Lower lobe of right lung (tissue), 2 donors: Measurements from ENCODE around the gene DOK7. TPM values are rescaled to one million over a fixed set of nuclear protein-coding genes. Genes with fewer than 3 reads are reported as not detected.

Experiments used
- ATAC-seq, 2 donors: fragments of 200-7000 bp; cut with Tn5 transposase; one replicate each; pipeline ENCODE4 v1.9.1; 2020 to 2022; ENCODE audit warnings: mild to moderate bottlenecking in 2 of 2, moderate library complexity in 2 of 2
- DNase-seq: peaks from one replicate; pipeline ENCODE4 v3.0.0-alpha.2; 2020
- H3K27ac ChIP-seq: fragments of 200-600 bp; one replicate; pipeline ENCODE4 v1.8.0; 2022
- H3K27me3 ChIP-seq: fragments of 200-600 bp; one replicate; pipeline ENCODE4 v1.8.0; 2022; ENCODE audit warnings: low read depth
- H3K36me3 ChIP-seq: fragments of 200-600 bp; one replicate; pipeline ENCODE4 v1.8.0; 2022; ENCODE audit warnings: mild to moderate bottlenecking
- H3K4me1 ChIP-seq: fragments of 200-600 bp; one replicate; pipeline ENCODE4 v1.8.0; 2022
- H3K4me3 ChIP-seq: fragments of 200-600 bp; one replicate; pipeline ENCODE4 v1.8.0; 2022; ENCODE audit warnings: mild to moderate bottlenecking
- H3K9me3 ChIP-seq: fragments of 200-600 bp; one replicate; pipeline ENCODE4 v1.8.0; 2022
- intact Hi-C: fragments of 100-400 bp; cut with DNase I; formaldehyde crosslinking; loops from one replicate; pipeline ENCODE4 v1.11.0; 2022
- total RNA-seq: library from RNA; stranded (reverse); fragmentation: NEBNext Ultra II Directional; extraction: Animal tissue kit (Norgen Biotek cat#: 25700); gene quantifications from one replicate; pipeline ENCODE4 v1.2.1, GENCODE V29; 2021
- TF ChIP-seq, protein P1 (sequence below): fragments of 200-600 bp; IDR thresholded peaks from one replicate; pipeline ENCODE4 v1.8.0; 2022; ENCODE audit warnings: antibody characterized with exemption, mild to moderate bottlenecking
- donor health status: DM: no; HTN: yes; CAD: no; lungs with severe emphysema.

DOK7 gene
- total RNA-seq, 1 donor from 2014 or later, result 4.0 TPM

DNA sequence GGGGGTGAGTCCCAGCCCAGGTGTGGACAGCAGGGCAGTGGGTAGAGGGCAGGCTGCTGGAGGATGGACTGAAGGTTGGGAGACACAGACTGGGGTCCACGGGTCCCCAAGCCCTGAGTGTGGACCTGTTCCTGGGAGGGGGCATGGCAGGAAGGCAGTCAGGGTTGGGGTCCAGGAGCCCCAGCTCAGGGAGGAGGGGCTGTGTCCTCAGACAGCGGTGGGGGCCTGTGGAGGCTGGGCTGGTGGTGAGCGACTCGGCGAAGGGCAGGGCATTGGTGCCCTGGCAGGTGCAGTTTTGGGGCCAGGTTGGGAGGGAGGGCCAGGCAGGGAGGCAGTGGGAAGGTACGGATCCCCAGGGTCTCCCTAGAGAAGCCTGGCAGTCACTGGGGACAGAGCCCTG lies 34.0 kb downstream of the DOK7 start:
- Histone ChIP-seq H3K9me3 (no peaks in the 10 kb centered on the region), H3K4me1 (no peaks in the 10 kb centered on the region), H3K27me3 (peaks cover 36% of the 10 kb centered on the region), H3K4me3 (no peak overlapping the region), H3K36me3 (peaks cover 9% of the 10 kb centered on the region), H3K27ac (no peak overlapping the region)
- intact Hi-C loops, result no loop called here
- no peak for DNase-seq
- no peak for ATAC-seq
- TF ChIP-seq, protein P1, sequence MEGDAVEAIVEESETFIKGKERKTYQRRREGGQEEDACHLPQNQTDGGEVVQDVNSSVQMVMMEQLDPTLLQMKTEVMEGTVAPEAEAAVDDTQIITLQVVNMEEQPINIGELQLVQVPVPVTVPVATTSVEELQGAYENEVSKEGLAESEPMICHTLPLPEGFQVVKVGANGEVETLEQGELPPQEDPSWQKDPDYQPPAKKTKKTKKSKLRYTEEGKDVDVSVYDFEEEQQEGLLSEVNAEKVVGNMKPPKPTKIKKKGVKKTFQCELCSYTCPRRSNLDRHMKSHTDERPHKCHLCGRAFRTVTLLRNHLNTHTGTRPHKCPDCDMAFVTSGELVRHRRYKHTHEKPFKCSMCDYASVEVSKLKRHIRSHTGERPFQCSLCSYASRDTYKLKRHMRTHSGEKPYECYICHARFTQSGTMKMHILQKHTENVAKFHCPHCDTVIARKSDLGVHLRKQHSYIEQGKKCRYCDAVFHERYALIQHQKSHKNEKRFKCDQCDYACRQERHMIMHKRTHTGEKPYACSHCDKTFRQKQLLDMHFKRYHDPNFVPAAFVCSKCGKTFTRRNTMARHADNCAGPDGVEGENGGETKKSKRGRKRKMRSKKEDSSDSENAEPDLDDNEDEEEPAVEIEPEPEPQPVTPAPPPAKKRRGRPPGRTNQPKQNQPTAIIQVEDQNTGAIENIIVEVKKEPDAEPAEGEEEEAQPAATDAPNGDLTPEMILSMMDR, result no peak

DNA sequence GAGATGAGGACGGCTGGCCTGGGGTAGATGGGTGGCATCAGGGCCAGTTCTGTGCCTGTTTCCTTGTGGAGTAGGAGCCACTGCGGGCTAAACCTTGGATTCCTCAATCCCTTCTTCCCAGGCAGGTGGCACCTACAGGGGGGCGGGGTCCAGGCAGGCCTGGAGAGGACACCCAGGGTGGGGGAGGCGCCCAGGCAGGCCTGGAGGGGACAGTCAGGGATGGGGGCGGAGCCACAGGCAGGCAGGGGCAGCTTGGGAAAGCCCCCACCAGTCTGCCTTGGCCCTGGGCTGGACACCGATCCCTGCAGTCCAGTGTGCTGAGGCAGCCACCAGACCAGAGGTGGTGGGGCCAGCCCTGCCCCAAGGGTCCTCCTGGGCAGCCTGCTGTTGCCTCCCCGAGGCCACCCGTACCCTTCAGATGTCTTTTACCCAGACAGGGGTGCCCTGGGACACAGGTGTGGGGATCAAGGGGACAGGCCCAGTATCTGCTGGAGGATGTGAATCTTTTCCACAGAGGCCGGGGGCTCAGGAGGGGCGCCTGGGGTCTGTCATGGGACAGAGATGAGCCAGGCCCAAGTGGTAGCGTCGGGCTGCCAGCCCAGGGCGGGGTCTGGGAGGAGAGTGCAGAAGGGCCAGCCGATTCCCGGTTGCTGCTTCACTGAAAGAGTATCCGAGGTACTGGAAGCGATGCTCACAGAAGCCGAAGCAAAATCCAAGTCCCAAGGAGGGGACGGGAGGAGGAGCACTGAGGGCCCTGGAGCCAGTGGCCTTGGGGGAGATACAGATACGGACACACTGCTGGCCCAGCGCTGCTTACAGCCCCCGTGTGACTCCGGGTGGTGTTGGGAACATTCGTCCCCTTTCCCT lies 34.6 kb downstream of the DOK7 start:
- H3K36me3 ChIP-seq, result peaks cover 14% of the 10 kb centered on the region
- no peak for ATAC-seq
- H3K4me3 ChIP-seq, result no peak overlapping the region
- peaks cover 31% of the 10 kb centered on the region for H3K27me3 ChIP-seq
- intact Hi-C loops, result no loop called here
- no peaks in the 10 kb centered on the region for H3K9me3 ChIP-seq
- no peaks in the 10 kb centered on the region for H3K4me1 ChIP-seq
- H3K27ac ChIP-seq, result no peak overlapping the region
- no peak for DNase-seq
- TF ChIP-seq, protein P1, result no peak

DNA sequence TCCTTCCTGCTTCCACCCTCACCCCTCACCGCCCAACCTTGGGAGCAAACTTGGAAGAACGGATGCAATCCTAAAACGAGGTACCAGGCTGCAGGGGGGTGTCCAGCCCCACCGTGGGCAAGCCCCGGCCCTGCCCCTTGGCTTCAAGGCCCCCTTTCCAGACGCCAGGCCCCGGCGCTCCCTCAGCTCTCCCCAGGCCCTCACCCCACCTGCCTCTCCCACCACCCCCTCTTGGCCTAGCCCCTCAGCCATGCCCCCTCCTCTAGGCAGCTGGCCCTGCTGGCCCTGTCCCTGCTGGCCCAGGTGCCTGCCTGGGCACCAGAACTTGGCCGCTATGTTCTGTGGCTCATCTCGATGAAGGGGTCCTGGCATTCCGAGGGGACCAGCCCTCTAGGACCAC lies 35.3 kb downstream of the DOK7 start:
- Histone ChIP-seq H3K4me3 (no peak overlapping the region), H3K27me3 (peaks cover 24% of the 10 kb centered on the region), H3K36me3 (peaks cover 14% of the 10 kb centered on the region), H3K9me3 (no peaks in the 10 kb centered on the region), H3K27ac (no peak overlapping the region), H3K4me1 (no peaks in the 10 kb centered on the region)
- intact Hi-C loops, result no loop called here
- DNase-seq (no peak), ATAC-seq (no peak)
- TF ChIP-seq, protein P1, result no peak

DNA sequence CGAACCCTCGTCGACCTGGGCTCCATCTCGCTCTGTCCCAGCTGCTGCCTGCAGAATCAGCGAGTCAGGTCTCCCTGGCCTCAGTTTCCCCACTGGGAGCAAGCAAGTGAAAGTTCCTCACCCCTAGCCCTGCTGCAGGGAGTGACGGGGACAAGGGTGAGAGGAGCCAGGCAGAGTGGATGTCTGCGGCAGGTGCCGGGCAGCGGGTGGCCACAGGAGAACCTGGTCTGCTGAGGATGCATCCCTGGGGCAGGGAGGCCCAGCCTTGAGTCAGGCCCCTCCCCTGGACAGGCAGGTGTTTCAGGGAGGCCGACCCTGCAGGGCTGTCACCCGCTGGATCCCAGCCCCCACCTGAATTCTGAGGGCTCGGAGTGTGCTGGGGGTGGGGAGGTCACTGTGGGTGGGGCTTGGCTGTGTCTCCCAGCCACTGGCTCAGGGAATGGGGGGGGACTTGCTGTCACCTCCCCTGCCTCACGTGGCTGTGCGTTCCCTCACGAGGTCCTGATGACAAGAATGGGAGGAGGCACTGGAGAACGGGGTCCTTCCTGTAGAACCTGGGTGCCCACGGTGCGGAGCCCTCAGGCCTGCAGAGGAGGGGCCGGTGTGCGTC lies 35.9 kb downstream of the DOK7 start:
- no peak for DNase-seq
- TF ChIP-seq, protein P1, result no peak
- intact Hi-C loops, result no loop called here
- Histone ChIP-seq H3K4me1 (no peaks in the 10 kb centered on the region), H3K9me3 (no peaks in the 10 kb centered on the region), H3K4me3 (no peak overlapping the region), H3K36me3 (peaks cover 14% of the 10 kb centered on the region), H3K27me3 (peaks cover 18% of the 10 kb centered on the region), H3K27ac (no peak overlapping the region)
- ATAC-seq, result no peak

DNA sequence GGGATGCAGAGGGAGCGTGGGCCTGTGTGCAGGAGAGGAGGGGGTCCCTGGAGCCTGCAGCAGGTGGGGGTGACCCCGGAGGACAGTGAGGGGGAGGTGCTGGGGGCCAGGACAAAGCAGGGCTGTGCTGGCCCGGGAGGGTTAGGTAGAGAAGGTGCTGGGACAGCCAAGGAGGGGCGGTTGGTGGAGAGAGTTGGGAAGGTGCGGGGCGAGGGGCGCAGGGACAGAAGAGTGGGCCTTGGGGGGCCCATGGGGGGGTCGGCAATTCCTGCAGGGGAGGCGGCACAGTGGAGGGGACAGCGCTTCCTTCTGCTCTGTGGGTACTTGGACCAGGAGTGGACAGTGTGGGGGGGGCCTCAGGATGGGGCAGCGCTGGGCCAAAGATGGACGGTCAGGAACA lies 36.6 kb downstream of the DOK7 start:
- intact Hi-C loops, result no loop called here
- Histone ChIP-seq H3K9me3 (no peaks in the 10 kb centered on the region), H3K36me3 (peaks cover 21% of the 10 kb centered on the region), H3K4me3 (no peak overlapping the region), H3K4me1 (no peaks in the 10 kb centered on the region), H3K27ac (no peak overlapping the region), H3K27me3 (peaks cover 13% of the 10 kb centered on the region)
- TF ChIP-seq, protein P1, result no peak
- DNase-seq (no peak), ATAC-seq (no peak)
